Spinal cord (tissue), 10 donors: ENCODE results near the gene PINLYP. TPM values are rescaled to one million over a fixed set of nuclear protein-coding genes. Genes with fewer than 3 reads are reported as not detected.
"Not testable (repeated sequence)": the region's sequence is repeated elsewhere in the genome, so short reads cannot be mapped to it uniquely, and the experiment has no call there.

Source experiments
- DNase-seq, 6 donors: peaks; one replicate each; pipeline versions ENCODE4 v3.0.0 to v3.0.0-alpha.2; 2013 to 2015; ENCODE audit warnings: low spot score in 6 of 6, low read depth in 4 of 6
- H3K27ac ChIP-seq: one replicate; pipeline ENCODE4 v1.5.1; 2013; ENCODE audit warnings: low read depth, low read length, control low read depth
- H3K27me3 ChIP-seq: one replicate; pipeline ENCODE4 v1.6.1; 2013; ENCODE audit warnings: low read length; ENCODE audit not compliant: control insufficient read depth, insufficient read depth
- H3K36me3 ChIP-seq: one replicate; pipeline ENCODE4 v1.6.1; 2013; ENCODE audit warnings: low read length; ENCODE audit not compliant: control insufficient read depth, insufficient read depth
- H3K4me1 ChIP-seq: one replicate; pipeline ENCODE4 v1.6.1; 2013; ENCODE audit warnings: low read length; ENCODE audit not compliant: control insufficient read depth, insufficient read depth
- H3K4me3 ChIP-seq: one replicate; pipeline ENCODE4 v1.5.1; 2013; ENCODE audit warnings: low read depth, low read length, control low read depth
- H3K9me3 ChIP-seq: one replicate; pipeline ENCODE4 v1.6.1; 2013; ENCODE audit warnings: low read length; ENCODE audit not compliant: control insufficient read depth, insufficient read depth
- WGBS: methylation state at CpG from one replicate; pipeline ENCODE4 v1.1.5; 2013; ENCODE audit warnings: missing lambda C conversion rate; ENCODE audit not compliant: insufficient coverage; 5-methylcytosine and 5-hydroxymethylcytosine counted together
- polyA plus RNA-seq, 2 donors: library from polyadenylated mRNA; unstranded; fragments of 120-200 nt; gene quantifications; one replicate each; pipeline ENCODE4 v1.2.1, GENCODE V29; 2013; ENCODE audit not compliant: insufficient read length in 2 of 2
- total RNA-seq, 2 donors: library from RNA; depleted of rRNA in 1 of 2; stranded (reverse); fragments of 120-200 nt in 1 of 2; fragments of >200 nt in 1 of 2; gene quantifications; one replicate each; pipeline versions ENCODE4 v1.2.3 to v1.2.4, GENCODE V29; 2013 to 2014
- donor health status: healthy.

PINLYP gene
- total and polyA plus RNA-seq, 4 donors, result 3.4 to 21.6 (median 13.3) TPM

DNA sequence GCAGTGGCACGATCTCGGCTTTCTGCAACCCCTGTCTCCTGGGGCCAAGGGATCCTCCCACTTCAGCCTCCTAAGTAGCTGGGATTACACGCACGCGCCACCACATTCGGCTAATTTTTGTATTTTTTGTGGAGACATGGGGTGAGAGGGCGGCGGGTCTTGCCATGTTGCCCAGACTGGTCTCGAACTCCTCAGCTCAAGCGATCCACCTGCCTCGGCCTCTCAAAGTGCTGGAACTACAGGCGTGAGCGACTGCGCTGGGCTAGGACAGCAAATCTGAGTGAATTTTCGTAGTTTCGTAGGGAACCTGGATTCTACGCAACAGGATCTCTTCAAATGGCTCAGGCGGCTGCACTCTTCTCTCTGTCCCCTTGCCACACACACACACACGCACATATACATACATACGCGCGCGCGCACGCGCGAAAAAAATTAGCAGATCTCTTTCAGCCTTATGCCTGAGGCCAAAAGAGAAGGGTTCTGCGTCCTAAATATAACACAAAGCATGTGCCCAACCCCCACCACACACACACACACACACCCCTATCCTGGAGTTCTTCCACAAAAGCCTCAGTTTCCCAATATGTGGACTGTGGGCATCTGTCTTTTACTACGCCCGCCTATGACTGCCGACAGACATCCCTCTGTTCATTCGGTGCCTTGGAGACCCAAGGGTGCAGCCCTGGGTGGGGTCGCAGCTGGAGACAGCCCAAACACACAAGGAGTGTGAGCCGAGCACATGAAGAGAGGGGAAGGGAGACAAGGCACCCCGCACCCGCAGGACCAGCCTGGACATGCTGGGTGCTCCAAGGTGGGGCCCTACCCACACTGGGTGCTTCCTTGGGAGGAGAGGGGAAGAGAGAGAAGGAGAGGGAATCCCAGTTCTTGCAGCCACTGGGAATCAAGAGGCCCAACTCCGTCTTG, 616 bp downstream of the PINLYP start:
- H3K4me1 ChIP-seq, result peaks cover 45% of the 10 kb centered on the region
- H3K9me3 ChIP-seq, result no peaks in the 10 kb centered on the region
- peak overlapping the region; percentile 97 for H3K4me3 ChIP-seq
- H3K27ac ChIP-seq, result peak overlapping the region; percentile 91
- peak in 1 of 6 donors; percentile 34 for DNase-seq
- H3K36me3 ChIP-seq, result peaks cover 10% of the 10 kb centered on the region
- WGBS, result 77% methylated on average over 32 of the region's 37 CpGs
- no peaks in the 10 kb centered on the region for H3K27me3 ChIP-seq

DNA sequence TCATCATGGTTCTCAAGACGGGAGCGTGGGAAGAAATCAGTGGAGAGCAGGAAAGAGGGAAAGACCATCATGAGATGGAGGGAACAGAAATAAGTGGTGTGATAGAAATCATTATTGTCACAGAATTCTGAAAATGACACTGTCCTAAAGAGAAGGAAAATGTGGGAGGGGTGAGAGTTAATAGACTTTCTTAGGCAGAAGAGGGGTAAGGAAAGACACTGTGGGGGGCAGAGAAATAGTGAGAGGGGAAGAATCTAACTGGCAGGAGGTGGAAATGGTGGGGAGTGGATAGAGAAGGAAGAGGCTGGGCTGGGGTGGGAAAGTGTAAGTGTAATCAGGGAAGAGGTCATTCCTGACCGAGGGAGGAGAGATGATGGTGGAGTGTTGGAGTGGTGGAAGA, 3.2 kb downstream of the PINLYP start:
- Histone ChIP-seq H3K36me3 (peaks cover 10% of the 10 kb centered on the region), H3K9me3 (no peaks in the 10 kb centered on the region), H3K27me3 (no peaks in the 10 kb centered on the region), H3K4me1 (peaks cover 50% of the 10 kb centered on the region), H3K4me3 (no peak overlapping the region), H3K27ac (no peak overlapping the region)
- WGBS, result 92% methylated on average over 3 of the region's 3 CpGs
- DNase-seq, result no peak

DNA sequence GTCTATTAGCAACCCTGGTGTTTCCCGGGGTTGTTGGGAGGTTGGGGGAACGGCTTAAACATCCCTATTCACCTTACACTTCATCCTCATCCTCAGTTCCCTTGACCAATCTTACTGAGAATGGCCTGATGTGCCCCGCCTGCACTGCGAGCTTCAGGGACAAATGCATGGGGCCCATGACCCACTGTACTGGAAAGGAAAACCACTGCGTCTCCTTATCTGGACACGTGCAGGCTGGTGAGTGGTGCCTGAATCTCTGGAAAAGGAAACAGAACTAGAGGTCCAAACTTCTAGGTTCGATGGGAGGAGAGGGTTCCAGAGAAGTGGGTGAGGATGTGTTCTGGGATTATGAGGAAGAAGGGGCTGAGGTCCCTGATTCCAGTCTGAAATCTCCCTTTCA, 5.9 kb downstream of the PINLYP start:
- peaks cover 30% of the 10 kb centered on the region for H3K4me1 ChIP-seq
- no peak overlapping the region for H3K4me3 ChIP-seq
- no peak for DNase-seq
- no peaks in the 10 kb centered on the region for H3K9me3 ChIP-seq
- no peak overlapping the region for H3K27ac ChIP-seq
- whole genome bisulfite sequencing, result 62% methylated on average over 2 of the region's 7 CpGs
- H3K36me3 ChIP-seq, result peaks cover 23% of the 10 kb centered on the region
- no peaks in the 10 kb centered on the region for H3K27me3 ChIP-seq

DNA sequence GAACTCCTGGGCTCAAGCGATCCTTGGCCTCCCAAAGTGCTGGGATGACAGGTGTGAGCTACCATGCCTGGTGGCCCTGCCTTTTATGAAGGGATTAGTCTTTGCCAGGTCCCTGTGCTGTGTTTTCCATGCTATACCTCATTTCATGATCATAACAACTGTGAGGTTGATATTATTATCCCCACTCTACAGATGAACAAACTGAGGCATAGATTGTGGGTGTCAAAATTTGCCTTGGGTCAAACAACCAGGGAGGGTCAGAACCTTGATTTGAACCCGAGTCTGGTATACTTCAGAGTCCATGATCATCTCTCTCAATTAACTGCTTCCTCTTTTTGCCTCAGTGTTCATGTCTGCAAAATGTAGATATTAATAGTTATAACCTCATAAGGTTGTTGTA, 6.9 kb downstream of the PINLYP start:
- H3K4me3 ChIP-seq, result no peak overlapping the region

DNA sequence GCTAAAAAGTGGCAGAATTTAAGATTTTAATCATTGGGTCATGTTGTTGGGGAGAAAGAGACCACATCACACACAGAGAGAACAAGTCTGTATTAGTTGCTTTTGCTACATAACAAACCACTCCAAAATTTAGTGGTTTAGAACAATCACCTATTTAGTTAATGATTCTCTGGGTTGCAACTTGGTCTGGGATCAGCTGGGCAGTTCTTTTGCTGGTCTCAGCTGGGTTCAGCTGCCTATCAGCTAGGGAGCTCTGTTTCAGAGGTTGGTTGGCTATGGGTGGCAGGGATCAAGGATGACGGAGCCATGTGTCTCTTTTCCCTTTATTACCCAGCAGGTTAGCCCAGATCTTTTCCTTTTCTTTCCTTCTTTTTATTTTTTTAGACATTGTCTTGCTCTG, 8.9 kb downstream of the PINLYP start:
- Histone ChIP-seq H3K4me1 (peaks cover 23% of the 10 kb centered on the region), H3K27me3 (no peaks in the 10 kb centered on the region), H3K27ac (no peak overlapping the region), H3K9me3 (no peaks in the 10 kb centered on the region), H3K36me3 (peaks cover 34% of the 10 kb centered on the region), H3K4me3 (no peak overlapping the region)
- 86% methylated on average over 1 of the region's 1 CpG for WGBS
- no peak for DNase-seq

More for the DNA sequence above, 6.9 kb downstream of the PINLYP start:
- WGBS, result no CpG with 5 or more reads among the region's 2 CpGs
- no peaks in the 10 kb centered on the region for H3K27me3 ChIP-seq
- no peaks in the 10 kb centered on the region for H3K9me3 ChIP-seq
- no peak overlapping the region for H3K27ac ChIP-seq
- DNase-seq, result no peak
- peaks cover 23% of the 10 kb centered on the region for H3K4me1 ChIP-seq
- peaks cover 28% of the 10 kb centered on the region for H3K36me3 ChIP-seq

DNA sequence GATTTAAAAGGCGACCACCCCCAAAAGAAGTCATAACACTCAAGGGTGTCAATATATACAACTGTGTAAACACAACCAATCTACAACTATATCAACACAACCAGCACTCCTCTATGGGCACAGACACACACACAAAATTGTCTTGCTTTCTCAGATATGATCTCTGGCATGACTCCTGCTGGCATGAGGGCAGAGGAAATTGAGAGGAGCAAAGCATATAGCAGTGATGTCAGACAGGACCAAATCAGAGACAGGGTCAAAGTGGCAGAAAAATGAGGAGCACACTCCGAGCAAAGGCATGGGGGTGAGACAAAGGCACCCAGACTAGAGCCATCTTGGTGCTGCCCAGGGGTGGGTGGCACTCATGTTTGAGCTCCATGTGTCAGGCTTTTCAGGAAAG, 10.7 kb downstream of the PINLYP start:
- no peaks in the 10 kb centered on the region for H3K9me3 ChIP-seq
- DNase-seq, result no peak
- H3K27me3 ChIP-seq, result no peaks in the 10 kb centered on the region
- H3K27ac ChIP-seq, result no peak overlapping the region
- peaks cover 52% of the 10 kb centered on the region for H3K36me3 ChIP-seq
- WGBS, result 82% methylated on average over 1 of the region's 2 CpGs
- no peak overlapping the region for H3K4me3 ChIP-seq
- peaks cover 8% of the 10 kb centered on the region for H3K4me1 ChIP-seq

DNA sequence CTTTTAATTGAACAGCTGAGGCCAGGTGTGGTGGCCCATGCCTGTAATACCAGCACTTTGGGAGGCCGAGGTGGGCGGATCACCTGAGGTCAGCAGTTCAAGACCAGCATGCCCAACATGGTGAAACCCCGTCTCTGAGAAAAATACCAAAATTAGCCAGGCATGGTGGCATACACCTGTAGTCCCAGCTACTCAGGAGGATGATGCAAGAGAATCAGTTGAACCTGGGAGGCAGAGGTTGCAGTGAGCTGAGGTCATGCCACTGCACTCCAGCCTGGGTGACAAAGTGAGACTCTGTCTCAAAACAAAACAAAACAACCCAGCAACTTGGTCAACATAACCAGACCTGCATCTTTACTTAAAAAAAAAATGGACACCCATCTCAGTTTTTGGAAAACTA, 11.4 kb downstream of the PINLYP start:
- not testable (repeated sequence) for DNase-seq, H3K27me3 ChIP-seq, H3K4me3 ChIP-seq, H3K27ac ChIP-seq, H3K4me1 ChIP-seq, H3K9me3 ChIP-seq
- H3K36me3 ChIP-seq, result peaks cover 58% of the 10 kb centered on the region
- 100% methylated on average over 3 of the region's 3 CpGs for WGBS

DNA sequence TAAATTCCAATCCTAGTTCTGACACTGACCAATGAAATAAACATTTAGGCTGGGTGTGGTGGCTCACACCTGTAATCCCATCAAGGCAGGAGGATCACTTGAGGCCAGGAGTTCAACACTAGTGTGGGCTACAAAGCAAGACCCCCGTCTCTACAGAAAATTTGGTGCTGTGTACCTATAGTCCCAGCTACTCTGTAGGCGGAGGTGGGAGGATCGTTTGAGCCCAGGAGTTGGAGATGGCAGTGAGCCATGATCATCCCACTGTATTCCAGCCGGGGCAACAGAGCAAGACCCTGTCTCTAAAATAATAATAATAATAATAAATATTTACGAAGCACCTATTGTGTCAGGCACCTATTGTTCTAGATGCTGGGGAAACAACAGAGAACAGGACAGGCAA, 13.7 kb downstream of the PINLYP start:
- no peak overlapping the region for H3K4me3 ChIP-seq
- no peak overlapping the region for H3K27ac ChIP-seq
- no peaks in the 10 kb centered on the region for H3K27me3 ChIP-seq
- peaks cover 13% of the 10 kb centered on the region for H3K4me1 ChIP-seq
- peaks cover 74% of the 10 kb centered on the region for H3K36me3 ChIP-seq
- whole genome bisulfite sequencing, result 100% methylated on average over 1 of the region's 5 CpGs
- no peaks in the 10 kb centered on the region for H3K9me3 ChIP-seq
- DNase-seq, result no peak

DNA sequence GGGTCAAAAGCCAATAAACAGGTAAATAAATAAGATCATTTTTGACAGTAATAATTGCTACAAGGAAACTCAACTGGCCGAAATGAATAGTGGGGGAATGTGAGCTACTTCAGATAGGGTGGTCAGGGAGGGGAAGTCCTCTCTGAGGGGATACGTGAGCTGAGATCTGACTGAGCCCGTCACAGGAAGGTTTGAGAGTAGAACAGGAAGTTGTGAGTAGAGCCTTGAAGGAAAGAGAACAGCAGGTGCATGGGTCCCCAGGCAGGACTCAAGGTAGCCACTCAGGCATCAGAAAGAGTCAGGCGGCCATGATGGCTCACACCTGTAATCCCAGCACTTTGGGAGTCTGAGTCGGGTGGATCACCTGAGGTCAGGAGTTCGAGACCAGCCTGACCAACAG, 14.1 kb downstream of the PINLYP start:
- H3K36me3 ChIP-seq, result peaks cover 76% of the 10 kb centered on the region
- H3K27ac ChIP-seq, result no peak overlapping the region
- no peaks in the 10 kb centered on the region for H3K9me3 ChIP-seq
- peaks cover 17% of the 10 kb centered on the region for H3K4me1 ChIP-seq
- no peak overlapping the region for H3K4me3 ChIP-seq
- DNase-seq, result no peak
- 90% methylated on average over 5 of the region's 6 CpGs for WGBS
- H3K27me3 ChIP-seq, result no peaks in the 10 kb centered on the region
